HG03064 (cell line): ENCODE data around the gene DBR1.
A peak's percentile ranks its signal among the peaks of the same experiment; 100 is the strongest.
"Not testable (repeated sequence)": the region's sequence is repeated elsewhere in the genome, so short reads cannot be mapped to it uniquely, and the experiment has no call there.

ENCODE experiments used
- ATAC-seq: cut with Tn5 transposase; IDR thresholded peaks from one replicate; pipeline ENCODE4 v1.9.1; 2021; ENCODE audit warnings: low read depth; ENCODE audit not compliant: unreplicated experiment

Gene DBR1

GRCh38 chr3:138187296-138188012, 12.7 kb upstream of the DBR1 start, which contains the start of gene ARMC8:
TSS of gene ARMC8 (plus strand) at chr3:138187301. CDS start at chr3:138187555, 254 bp downstream.
- ATAC-seq, result peak; percentile 65

- peak; percentile 94 for ATAC-seq
These were observed 12.1 kb upstream of the DBR1 start for GRCh38 chr3:138186803-138187295.

GRCh38 chr3:138186221-138186620, 11.5 kb upstream of the DBR1 start:
- ATAC-seq, result no peak

- ATAC-seq, result no peak
These were observed 10.3 kb upstream of the DBR1 start for GRCh38 chr3:138184994-138185393.

GRCh38 chr3:138180375-138181029, 5.8 kb upstream of the DBR1 start:
- no peak for ATAC-seq

- ATAC-seq, result no peak
These were observed 826 bp downstream of the DBR1 start for GRCh38 chr3:138173769-138174420.

- no peak for ATAC-seq
These were observed 2.1 kb downstream of the DBR1 start for GRCh38 chr3:138172625-138173024.

GRCh38 chr3:138165061-138165460, 9.7 kb downstream of the DBR1 start:
- no peak for ATAC-seq

GRCh38 chr3:138157743-138158142, 17.0 kb downstream of the DBR1 start:
- ATAC-seq, result no peak

GRCh38 chr3:138154534-138154933, 20.2 kb downstream of the DBR1 start:
- ATAC-seq, result no peak

GRCh38 chr3:138148503-138148902, 26.2 kb downstream of the DBR1 start:
- ATAC-seq, result no peak

- not testable (repeated sequence) for ATAC-seq
These were observed 32.5 kb downstream of the DBR1 start for GRCh38 chr3:138142181-138142580.

- ATAC-seq, result no peak
These were observed 33.8 kb downstream of the DBR1 start for GRCh38 chr3:138140940-138141339.

GRCh38 chr3:138139691-138140090, 35.0 kb downstream of the DBR1 start:
- no peak for ATAC-seq

GRCh38 chr3:138137861-138138260, 36.9 kb downstream of the DBR1 start:
- ATAC-seq, result no peak

- no peak for ATAC-seq
These were observed 38.5 kb downstream of the DBR1 start for GRCh38 chr3:138136201-138136600.

GRCh38 chr3:138135833-138136194, 38.9 kb downstream of the DBR1 start:
- no peak for ATAC-seq

- ATAC-seq, result no peak
These were observed 39.4 kb downstream of the DBR1 start for GRCh38 chr3:138135146-138135832.

- no peak for ATAC-seq
These were observed 42.5 kb downstream of the DBR1 start, which contains the start of gene A4GNT for GRCh38 chr3:138132239-138132638. TSS of gene A4GNT (minus strand) at chr3:138132390. CDS start at chr3:138131256, 1,134 bp downstream.

- ATAC-seq, result no peak
These were observed 46.9 kb downstream of the DBR1 start for GRCh38 chr3:138127636-138128365.
